Stimulated activated CD4-positive, alpha-beta T cell treated with anti-CD3 and anti-CD28 coated beads, Interleukin-4, amount 100 ng/mL, for 48 hours (primary cell): Measurements from ENCODE around the gene C11orf97.
"Not testable (repeated sequence)": the region's sequence is repeated elsewhere in the genome, so short reads cannot be mapped to it uniquely, and the experiment has no call there.

Experiments used
- DNase-seq, 2 donors: peaks; one replicate each; pipeline ENCODE4 v3.0.0-alpha.2; 2020; ENCODE audit warnings: low read depth in 2 of 2

C11orf97 gene

DNA sequence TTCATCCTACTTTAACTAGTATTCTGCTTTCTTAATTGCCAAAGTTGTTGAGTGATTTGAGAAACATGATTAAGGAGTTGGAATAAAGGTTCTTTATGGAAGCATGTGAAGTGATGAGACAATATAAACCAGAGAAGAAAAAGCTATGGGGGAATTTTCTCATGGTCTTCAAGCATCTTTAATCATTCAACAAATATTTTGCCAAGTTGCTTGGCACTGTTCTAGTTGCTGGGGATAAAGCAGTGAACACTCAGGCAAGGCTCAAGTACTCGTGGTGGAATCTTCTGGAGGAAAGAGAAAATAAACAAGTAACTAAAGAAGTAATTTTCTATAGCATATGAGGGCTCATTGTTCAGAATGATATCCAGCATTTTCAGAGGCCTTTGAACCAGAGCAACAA is 45.7 kb downstream of the C11orf97 start:
- no peak for DNase-seq

DNA sequence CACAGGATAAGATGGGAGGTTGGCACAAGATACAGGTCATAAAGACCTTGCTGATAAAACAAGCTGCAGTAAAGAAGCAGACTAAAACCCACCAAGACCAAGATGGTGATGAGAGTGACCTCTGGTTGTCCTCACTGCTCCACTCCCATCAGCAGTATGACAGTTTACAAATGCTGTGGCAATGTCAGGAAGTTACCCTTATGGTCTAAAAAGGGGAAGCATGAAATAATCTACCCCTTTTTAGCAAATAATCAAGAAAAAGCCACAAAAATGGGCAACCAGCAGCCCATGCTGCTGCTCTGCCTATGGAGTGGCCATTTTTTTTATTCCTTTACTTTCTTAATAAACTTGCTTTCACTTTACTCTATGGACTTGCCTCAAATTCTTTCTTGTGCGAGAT is 46.2 kb downstream of the C11orf97 start:
- no peak for DNase-seq

DNA sequence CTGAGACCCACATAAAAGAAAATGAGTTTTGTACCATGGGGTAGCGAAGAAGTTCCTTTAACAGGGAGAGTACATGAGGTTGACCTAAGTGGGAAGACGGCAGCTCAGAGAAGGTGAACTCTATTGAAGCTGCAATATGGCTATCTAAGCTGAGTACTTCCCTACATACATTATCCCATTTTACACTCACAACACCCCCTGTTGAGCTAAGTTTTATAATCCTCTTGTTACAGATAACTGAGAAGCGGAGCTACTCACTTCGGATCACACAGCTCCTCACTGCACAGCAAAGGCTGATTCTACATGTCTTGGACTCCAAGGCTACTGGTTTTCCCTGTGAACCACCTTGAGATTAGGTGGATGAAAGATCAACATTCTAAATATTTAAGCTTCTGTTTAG is 46.7 kb downstream of the C11orf97 start:
- no peak for DNase-seq

DNA sequence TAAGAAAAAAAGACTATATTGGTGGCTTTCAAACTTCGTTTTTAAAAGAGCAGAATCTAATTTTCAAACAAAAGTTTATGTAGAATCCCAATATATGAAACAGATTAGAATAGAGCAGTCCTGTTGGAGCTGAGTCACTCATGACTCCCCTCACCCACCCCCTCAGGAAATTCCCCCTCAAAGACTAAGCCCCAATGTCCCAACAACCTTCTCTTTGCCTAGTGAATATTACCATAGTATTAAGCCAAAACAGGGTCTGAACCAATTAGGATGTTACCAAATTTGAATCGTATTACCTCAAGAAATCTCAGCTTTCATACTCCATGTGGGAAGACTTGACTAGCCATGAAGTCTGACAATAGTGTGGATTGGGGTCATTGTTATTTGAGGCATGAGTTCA is 47.1 kb downstream of the C11orf97 start:
- no peak for DNase-seq

DNA sequence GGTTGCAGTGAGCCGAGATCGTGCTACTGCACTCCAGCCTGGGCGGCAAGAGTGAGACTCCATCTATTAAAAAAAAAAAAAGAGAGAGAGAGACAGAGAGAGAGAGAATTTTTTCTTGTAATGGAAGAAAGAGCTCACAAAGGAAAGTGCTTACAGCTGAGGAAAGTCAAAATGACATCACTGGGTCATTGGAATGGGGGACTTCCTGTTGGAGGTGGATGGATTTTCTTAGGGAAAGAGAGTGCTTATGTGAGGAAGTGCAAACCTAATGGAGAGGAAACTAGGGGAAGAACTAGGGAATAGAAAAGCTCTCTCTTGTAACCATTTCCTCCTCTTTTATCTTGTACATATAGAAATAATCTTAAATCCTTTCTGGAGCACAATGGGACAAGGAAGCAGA is 48.6 kb downstream of the C11orf97 start:
- DNase-seq: no peak

DNA sequence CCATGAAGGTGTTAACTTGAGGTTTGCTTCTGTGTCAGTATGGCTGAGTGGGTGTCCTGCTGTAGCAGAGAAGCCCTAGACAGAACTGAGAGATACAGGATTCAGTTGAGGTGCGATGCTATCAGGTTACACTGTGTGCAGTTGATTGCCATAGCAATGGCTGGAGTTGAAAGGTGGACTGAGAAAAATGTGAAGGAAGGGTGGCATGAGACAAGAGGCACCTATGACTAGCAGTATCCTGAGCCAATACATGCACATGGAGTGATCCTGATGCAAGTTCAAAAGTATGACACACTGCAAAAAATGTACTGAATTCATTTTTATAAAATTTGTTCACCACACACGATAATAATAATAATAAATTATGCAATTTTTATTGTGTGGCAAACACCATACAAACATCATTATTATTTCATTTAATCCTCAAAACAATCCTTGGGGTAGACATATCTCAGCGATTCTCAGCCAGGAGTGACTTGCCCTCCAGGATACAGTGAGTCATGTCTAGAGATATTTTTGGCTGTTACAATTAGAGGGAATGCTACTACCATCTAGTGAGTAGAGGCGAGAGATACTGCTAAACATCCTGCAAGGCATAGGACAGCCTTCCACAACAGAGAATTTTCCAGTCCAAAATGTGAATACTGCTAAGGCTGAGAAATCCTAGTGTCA is 51.1 kb downstream of the C11orf97 start:
- DNase-seq: no peak

DNA sequence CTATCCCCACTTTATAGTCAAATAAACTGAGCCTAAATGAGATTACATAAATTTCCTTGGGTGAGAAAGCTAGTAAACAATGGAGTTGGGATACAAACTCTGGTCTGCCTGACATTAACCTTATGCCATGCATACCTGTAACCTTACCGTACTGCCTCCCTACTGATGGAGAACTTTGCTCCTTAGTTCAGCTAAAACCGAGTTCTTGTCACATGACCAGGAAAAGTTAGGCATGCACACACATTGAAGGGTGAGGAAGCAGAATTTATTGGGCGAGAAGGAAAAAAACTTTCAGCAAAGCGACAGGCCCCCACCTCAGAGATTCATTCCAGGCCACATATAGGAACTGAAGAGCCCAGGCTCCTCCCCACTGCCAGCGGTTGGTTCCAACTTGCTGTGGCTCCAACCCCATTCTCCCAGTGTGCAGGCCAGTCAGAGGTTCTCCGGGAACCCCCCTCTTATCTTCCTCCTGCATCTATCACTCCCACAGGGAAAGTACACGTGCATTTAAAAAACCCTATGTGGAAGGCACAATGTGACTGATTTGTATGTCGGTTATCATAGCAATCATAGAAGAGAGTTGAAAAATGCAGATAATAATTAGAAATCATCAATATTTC is 51.7 kb downstream of the C11orf97 start:
- DNase-seq: no peak

DNA sequence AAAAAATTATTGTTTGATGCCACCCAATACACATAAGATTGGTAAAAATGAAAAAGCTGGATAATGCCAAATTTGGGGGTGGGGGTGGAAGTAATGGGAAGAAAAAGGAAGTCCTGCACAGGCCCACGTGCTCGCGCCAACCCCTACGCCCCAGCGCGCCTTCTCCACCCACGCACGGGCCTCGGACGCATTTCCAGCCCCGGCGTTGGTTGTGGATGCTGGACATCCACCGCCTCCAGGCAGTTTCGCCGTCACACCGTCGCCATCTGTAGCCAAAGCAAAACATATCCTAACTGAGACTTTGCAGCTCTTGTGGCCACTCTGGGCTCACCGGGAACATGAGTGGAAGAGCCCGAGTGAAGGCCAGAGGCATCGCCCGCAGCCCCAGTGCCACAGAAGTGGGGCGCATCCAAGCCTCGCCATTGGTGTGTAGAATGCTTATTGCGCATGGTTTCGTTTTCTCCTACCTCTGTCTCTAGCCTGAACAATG is 55.0 kb downstream of the C11orf97 start, which contains the start of gene PIWIL4:
TSS of gene PIWIL4 (plus strand) at position 188 of the 490 bp plus-strand sequence. CDS start at position 339, 151 bp downstream.
- no peak for DNase-seq

DNA sequence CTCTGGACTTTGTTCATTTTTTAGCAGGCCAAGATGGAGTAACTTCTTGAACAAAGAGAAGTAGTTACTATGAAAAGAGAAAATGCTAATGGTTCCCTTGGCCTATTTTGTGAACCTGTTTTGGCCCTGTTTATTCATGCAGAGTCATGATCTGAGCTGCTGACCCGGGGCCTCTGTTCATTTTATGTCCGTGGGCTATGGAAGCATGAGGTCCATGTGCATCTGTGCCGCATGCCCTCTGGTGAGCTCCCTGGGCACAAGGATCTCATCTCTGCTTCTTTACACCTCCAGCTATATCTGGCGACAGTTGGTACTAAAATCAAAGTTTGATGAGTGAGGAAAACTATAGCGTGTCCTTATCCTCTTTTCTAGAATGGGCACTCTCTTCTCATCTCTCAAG is 55.9 kb downstream of the C11orf97 start:
- no peak for DNase-seq

DNA sequence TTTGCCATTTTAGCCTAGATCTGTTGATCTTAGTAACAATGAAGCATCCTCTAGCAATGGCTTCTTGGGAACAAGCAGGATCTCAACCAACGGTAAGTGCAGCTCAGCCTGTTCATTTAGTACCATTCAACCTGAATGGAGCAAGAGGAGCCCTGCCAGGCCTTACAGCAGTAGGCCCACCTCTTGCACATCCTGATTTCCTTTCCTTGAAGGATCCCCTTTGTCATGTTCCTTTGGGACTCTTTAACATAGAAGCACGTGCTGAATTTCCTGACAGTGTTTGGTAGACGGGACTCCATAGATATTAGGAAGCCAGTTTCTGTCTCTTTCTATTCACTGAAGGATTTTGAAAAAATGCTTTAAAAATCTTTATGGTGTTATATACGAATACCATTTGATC is 56.5 kb downstream of the C11orf97 start:
- no peak for DNase-seq

DNA sequence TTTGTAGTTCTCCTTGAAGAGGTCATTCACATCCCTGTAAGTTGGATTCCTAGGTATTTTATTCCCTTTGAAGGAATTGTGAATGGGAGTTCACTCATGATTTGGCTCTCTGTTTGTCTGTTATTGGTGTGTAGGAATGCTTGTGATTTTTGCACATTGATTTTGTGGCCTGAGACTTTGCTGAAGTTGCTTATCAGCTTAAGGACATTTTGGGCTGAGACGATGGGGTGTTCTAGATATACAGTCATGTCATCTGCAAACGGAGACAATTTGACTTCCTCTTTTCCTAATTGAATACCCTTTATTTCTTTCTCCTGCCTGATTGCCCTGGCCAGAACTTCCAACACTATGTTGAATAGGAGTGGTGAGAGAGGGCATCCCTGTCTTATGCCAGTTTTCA is 60.7 kb downstream of the C11orf97 start:
- DNase-seq: not testable (repeated sequence)

DNA sequence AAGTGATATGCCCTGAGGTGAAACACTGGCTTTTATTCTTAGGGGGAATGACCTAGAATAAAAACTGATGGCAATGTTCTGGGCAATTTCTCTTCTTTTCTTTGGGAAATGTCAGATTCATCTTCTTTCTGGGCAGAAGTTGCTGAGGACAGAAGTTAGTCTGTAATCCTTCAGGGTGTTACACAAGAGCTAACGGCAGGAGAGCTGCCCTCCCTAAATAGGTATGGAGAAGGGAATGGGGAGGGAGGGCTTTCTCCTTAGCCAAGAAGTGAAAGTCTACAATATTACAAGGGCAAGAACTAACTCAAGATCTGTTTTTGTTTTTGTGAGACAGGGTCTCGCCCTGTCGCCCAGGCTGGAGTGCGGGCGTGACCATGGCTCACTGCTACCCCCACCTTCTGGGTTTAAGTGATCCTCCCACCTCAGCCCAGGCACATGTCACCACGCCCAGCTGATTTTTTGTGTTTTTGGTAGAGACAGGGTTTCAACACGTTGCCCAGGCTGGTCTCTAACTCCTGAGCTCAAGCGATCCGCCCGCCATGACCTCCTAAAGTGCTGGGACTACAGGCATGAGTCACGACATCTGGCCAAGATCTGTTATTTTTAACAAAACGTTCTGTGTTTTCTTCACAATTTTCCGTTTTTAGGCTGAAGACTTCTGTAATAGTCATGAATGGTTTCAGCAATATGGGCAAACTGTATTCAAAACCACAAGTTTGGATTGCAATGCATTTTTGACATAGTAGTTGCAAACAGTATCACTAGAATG is 62.1 kb downstream of the C11orf97 start:
- no peak for DNase-seq

DNA sequence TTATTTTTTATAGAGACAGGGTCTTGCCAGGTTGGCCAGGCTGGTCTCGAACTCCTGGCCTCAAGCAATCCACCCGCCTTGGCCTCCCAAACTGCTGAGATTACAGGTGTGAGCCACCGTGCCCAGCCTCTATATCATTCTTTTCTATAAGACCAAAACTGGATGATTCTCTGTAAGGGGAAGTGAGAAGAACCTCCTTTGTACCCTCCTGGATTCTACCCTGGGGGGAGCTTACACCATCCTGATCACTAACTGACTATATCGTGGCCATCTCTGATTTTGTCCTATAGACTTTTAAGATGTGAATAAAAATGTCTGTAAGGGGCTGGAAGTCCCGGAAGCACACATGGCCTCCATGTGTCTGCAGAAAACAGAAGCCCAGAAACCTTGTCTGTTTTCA is 64.0 kb downstream of the C11orf97 start:
- DNase-seq: no peak

DNA sequence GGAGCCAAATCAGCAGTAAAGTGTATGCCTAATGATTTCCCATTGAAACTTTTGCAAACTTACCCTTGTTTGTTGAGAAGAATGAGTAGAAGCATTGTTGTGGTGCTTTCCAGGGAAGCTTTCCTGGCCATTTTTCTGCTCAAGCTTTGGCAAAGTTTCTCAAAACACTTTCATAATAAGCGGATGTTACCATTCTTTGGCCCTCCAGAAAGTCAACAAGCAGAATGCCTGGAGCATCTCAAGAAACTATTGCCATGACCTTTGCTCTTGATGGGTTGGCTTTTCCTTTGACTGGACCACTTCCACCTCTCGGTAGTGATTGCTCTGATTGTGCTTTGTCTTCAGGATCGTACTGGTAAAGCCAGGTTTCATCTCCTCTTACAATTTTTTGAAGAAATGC is 65.6 kb downstream of the C11orf97 start:
- no peak for DNase-seq
